MCF 10A (cell line): ENCODE results near the gene RAI1. TPM values are rescaled to one million over a fixed set of nuclear protein-coding genes. Genes with fewer than 3 reads are reported as not detected.

Source experiments
- BruUV-seq: library from RNA; stranded (reverse); fragments of 400-500 nt; replicated peaks from 2 replicates; lab custom pipeline; 2021; lab: Mats Ljungman, UMichigan
- CTCF ChIA-PET: fragments of 300-600 bp; sonication (Branson Sonifier 250); formaldehyde crosslinking; extraction: SDS; loops from one replicate; lab custom pipeline; 2021; ENCODE audit warnings: antibody characterized with exemption, inconsistent platforms; lab: Yijun Ruan, JAX
- POLR2A ChIA-PET: fragments of 300-600, 350-650 bp; sonication (Branson Sonifier 250); formaldehyde crosslinking; extraction: SDS; loops from one replicate; lab custom pipeline; 2020; ENCODE audit warnings: antibody characterized with exemption, inconsistent platforms; lab: Yijun Ruan, JAX
- DNase-seq: peaks from one replicate; pipeline ENCODE4 v3.0.0-alpha.2; 2018; ENCODE audit not compliant: unreplicated experiment
- H3K27ac Mint-ChIP-seq: one replicate; pipeline ENCODE4 v1.8.0; 2022; ENCODE audit warnings: mild to moderate bottlenecking, low read depth, mixed read lengths; ENCODE audit not compliant: unreplicated experiment
- H3K27me3 Mint-ChIP-seq: one replicate; pipeline ENCODE4 v1.8.0; 2022; ENCODE audit warnings: mixed read lengths; ENCODE audit not compliant: insufficient read depth, unreplicated experiment
- H3K36me3 Mint-ChIP-seq: one replicate; pipeline ENCODE4 v1.8.0; 2022; ENCODE audit warnings: mild to moderate bottlenecking, moderate library complexity, mixed read lengths; ENCODE audit not compliant: insufficient read depth, unreplicated experiment
- H3K4me1 Mint-ChIP-seq: one replicate; pipeline ENCODE4 v1.8.0; 2022; ENCODE audit warnings: mixed read lengths; ENCODE audit not compliant: insufficient read depth, unreplicated experiment
- H3K4me3 Mint-ChIP-seq: one replicate; pipeline ENCODE4 v1.8.0; 2022; ENCODE audit warnings: mild to moderate bottlenecking, moderate library complexity, mixed read lengths; ENCODE audit not compliant: unreplicated experiment
- H3K9me3 Mint-ChIP-seq: one replicate; pipeline ENCODE4 v1.8.0; 2022; ENCODE audit warnings: mixed read lengths; ENCODE audit not compliant: unreplicated experiment
- CTCF ChIP-seq: fragments of 200-600 bp; IDR thresholded peaks from one replicate; pipeline ENCODE4 v1.8.0; 2022; ENCODE audit warnings: antibody characterized with exemption, mild to moderate bottlenecking; ENCODE audit not compliant: unreplicated experiment
- intact Hi-C: fragments of 100-400 bp; cut with micrococcal nuclease; formaldehyde crosslinking; loops from 2 replicates; pipeline ENCODE4 v1.14.1; 2022
- total RNA-seq: library from RNA; stranded (reverse); gene quantifications from 2 replicates; pipeline ENCODE4 v1.2.3, GENCODE V29; 2022

RAI1 gene
- total RNA-seq, 1 experiment from 2014 or later = 30.4 TPM

GRCh38 chr17:17721140-17721668, 39.9 kb downstream of the RAI1 start:
- ChIA-PET CTCF (no interaction called here), POLR2A (no interaction called here)
- H3K36me3 Mint-ChIP-seq = peaks cover 15% of the 10 kb centered on the region
- BruUV-seq = no TSS peak
- no peak for TF ChIP-seq CTCF
- DNase-seq = no peak
- no peak overlapping the region for H3K27ac Mint-ChIP-seq
- intact Hi-C loops = no loop called here
- peaks cover 43% of the 10 kb centered on the region for H3K4me1 Mint-ChIP-seq
- no peaks in the 10 kb centered on the region for H3K9me3 Mint-ChIP-seq
- no peaks in the 10 kb centered on the region for H3K27me3 Mint-ChIP-seq
- no peak overlapping the region for H3K4me3 Mint-ChIP-seq

GRCh38 chr17:17722081-17722905, 41.0 kb downstream of the RAI1 start:
- no peak for TF ChIP-seq CTCF
- ChIA-PET CTCF (interaction anchor here (0.6 kb wide), 1 partner anchor 26 kb away, joined by 4 read pairs; no protein-coding TSS in a partner anchor), POLR2A (no interaction called here)
- intact Hi-C loops = no loop called here
- no peaks in the 10 kb centered on the region for H3K9me3 Mint-ChIP-seq
- H3K27me3 Mint-ChIP-seq = no peaks in the 10 kb centered on the region
- BruUV-seq = no TSS peak
- DNase-seq = no peak
- H3K4me1 Mint-ChIP-seq = peaks cover 35% of the 10 kb centered on the region
- peaks cover 15% of the 10 kb centered on the region for H3K36me3 Mint-ChIP-seq
- no peak overlapping the region for H3K4me3 Mint-ChIP-seq
- no peak overlapping the region for H3K27ac Mint-ChIP-seq

- H3K27me3 Mint-ChIP-seq = no peaks in the 10 kb centered on the region
- peaks cover 15% of the 10 kb centered on the region for H3K36me3 Mint-ChIP-seq
- intact Hi-C loops = no loop called here
- H3K27ac Mint-ChIP-seq = no peak overlapping the region
- no peak for DNase-seq
- TF ChIP-seq CTCF = no peak
- H3K4me1 Mint-ChIP-seq = peaks cover 34% of the 10 kb centered on the region
- H3K4me3 Mint-ChIP-seq = peak overlapping the region; percentile 58
- no peaks in the 10 kb centered on the region for H3K9me3 Mint-ChIP-seq
- ChIA-PET POLR2A (no interaction called here), CTCF (interaction anchor here (0.7 kb wide), 1 partner anchor 14 kb away, joined by 3 read pairs; no protein-coding TSS in a partner anchor)
- BruUV-seq = no TSS peak
Observed at GRCh38 chr17:17722906-17723353, 41.7 kb downstream of the RAI1 start.
